ENCODE results near the gene PKM.

The PKM gene

GRCh38 chr15:72184165-72184811 lies 46.7 kb downstream of the PKM start:
- H3K4me1 Mint-ChIP-seq (ENCODE audit: low read depth) = peaks cover 2% of the 10 kb centered on the region
- no peaks in the 10 kb centered on the region for H3K36me3 Mint-ChIP-seq (ENCODE audit: low read depth)
- H3K4me3 Mint-ChIP-seq = no peak overlapping the region
- no peaks in the 10 kb centered on the region for H3K9me3 Mint-ChIP-seq
- no peak for DNase-seq (ENCODE audit: low spot score)
- H3K27ac Mint-ChIP-seq = no peak overlapping the region
- peaks cover 49% of the 10 kb centered on the region for H3K27me3 Mint-ChIP-seq (ENCODE audit: low read depth)

DNA sequence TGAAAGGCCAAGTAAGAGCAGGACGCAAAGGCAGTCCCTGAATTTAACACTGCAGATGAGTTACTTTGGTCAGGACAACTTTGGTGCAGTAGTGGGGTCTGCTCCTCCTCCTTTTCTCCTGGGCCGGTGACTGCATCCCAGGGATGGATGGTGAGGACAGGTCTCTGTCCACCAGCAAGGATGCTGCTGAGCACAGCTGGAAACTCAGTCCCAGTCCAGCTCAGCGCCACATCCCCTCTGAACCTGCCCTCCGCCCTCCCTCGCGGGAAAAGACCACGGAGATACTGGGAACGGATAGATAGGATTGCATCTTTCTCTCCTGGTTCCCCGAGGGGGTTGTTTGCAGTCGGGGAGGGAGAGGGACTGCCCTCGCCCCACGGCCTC lies 47.2 kb downstream of the PKM start:
- Mint-ChIP-seq H3K4me3 (no peak overlapping the region), H3K27me3 (ENCODE audit: low read depth) (peaks cover 46% of the 10 kb centered on the region), H3K36me3 (ENCODE audit: low read depth) (no peaks in the 10 kb centered on the region), H3K9me3 (no peaks in the 10 kb centered on the region), H3K4me1 (ENCODE audit: low read depth) (peaks cover 2% of the 10 kb centered on the region), H3K27ac (no peak overlapping the region)
- no peak for DNase-seq (ENCODE audit: low spot score)

GRCh38 chr15:72182673-72183072 lies 48.3 kb downstream of the PKM start:
- no peak overlapping the region for H3K27ac Mint-ChIP-seq
- no peak overlapping the region for H3K4me3 Mint-ChIP-seq
- H3K4me1 Mint-ChIP-seq (ENCODE audit: low read depth) = peaks cover 2% of the 10 kb centered on the region
- DNase-seq (ENCODE audit: low spot score) = no peak
- peaks cover 41% of the 10 kb centered on the region for H3K27me3 Mint-ChIP-seq (ENCODE audit: low read depth)
- no peaks in the 10 kb centered on the region for H3K36me3 Mint-ChIP-seq (ENCODE audit: low read depth)
- no peaks in the 10 kb centered on the region for H3K9me3 Mint-ChIP-seq

DNA sequence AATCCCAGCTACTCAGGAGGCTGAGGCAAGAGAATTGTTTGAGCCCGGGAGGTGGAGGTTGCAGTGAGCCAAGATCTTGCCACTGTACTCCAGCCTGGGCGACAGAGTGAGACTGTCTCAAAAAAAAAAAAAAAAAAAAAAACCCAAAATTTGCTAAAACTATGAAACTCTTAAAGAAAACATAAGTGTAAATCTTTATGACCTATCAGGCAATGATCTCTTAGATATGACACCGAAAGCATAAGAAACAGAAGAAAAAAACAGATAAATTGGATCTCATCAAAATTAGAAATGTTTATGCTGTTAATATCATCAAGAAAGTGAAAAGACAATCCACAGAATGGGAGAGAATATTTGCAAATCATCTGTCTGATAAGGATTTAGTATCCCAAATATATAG lies 48.7 kb downstream of the PKM start:
- Mint-ChIP-seq H3K9me3 (no peaks in the 10 kb centered on the region), H3K4me3 (no peak overlapping the region), H3K27me3 (ENCODE audit: low read depth) (peaks cover 41% of the 10 kb centered on the region), H3K36me3 (ENCODE audit: low read depth) (no peaks in the 10 kb centered on the region), H3K27ac (no peak overlapping the region), H3K4me1 (ENCODE audit: low read depth) (peaks cover 2% of the 10 kb centered on the region)
- DNase-seq (ENCODE audit: low spot score) = no peak

- DNase-seq (ENCODE audit: low spot score) = no peak
- H3K27me3 Mint-ChIP-seq (ENCODE audit: low read depth) = peaks cover 36% of the 10 kb centered on the region
- H3K9me3 Mint-ChIP-seq = no peaks in the 10 kb centered on the region
- no peaks in the 10 kb centered on the region for H3K36me3 Mint-ChIP-seq (ENCODE audit: low read depth)
- H3K4me3 Mint-ChIP-seq = no peak overlapping the region
- peaks cover 2% of the 10 kb centered on the region for H3K4me1 Mint-ChIP-seq (ENCODE audit: low read depth)
- no peak overlapping the region for H3K27ac Mint-ChIP-seq
Observed at GRCh38 chr15:72180761-72181324, 50.1 kb downstream of the PKM start.

- H3K27ac Mint-ChIP-seq = no peak overlapping the region
- no peaks in the 10 kb centered on the region for H3K9me3 Mint-ChIP-seq
- H3K4me3 Mint-ChIP-seq = no peak overlapping the region
- no peak for DNase-seq (ENCODE audit: low spot score)
- peaks cover 2% of the 10 kb centered on the region for H3K4me1 Mint-ChIP-seq (ENCODE audit: low read depth)
- H3K36me3 Mint-ChIP-seq (ENCODE audit: low read depth) = no peaks in the 10 kb centered on the region
- H3K27me3 Mint-ChIP-seq (ENCODE audit: low read depth) = peaks cover 30% of the 10 kb centered on the region
Observed at GRCh38 chr15:72179950-72180581, 50.9 kb downstream of the PKM start.

- H3K36me3 Mint-ChIP-seq (ENCODE audit: low read depth) = no peaks in the 10 kb centered on the region
- no peak overlapping the region for H3K27ac Mint-ChIP-seq
- DNase-seq (ENCODE audit: low spot score) = no peak
- peaks cover 29% of the 10 kb centered on the region for H3K27me3 Mint-ChIP-seq (ENCODE audit: low read depth)
- H3K4me3 Mint-ChIP-seq = no peak overlapping the region
- H3K9me3 Mint-ChIP-seq = no peaks in the 10 kb centered on the region
- no peaks in the 10 kb centered on the region for H3K4me1 Mint-ChIP-seq (ENCODE audit: low read depth)
Observed at GRCh38 chr15:72178976-72179585, 51.9 kb downstream of the PKM start.

- H3K9me3 Mint-ChIP-seq = no peaks in the 10 kb centered on the region
- no peaks in the 10 kb centered on the region for H3K36me3 Mint-ChIP-seq (ENCODE audit: low read depth)
- H3K27me3 Mint-ChIP-seq (ENCODE audit: low read depth) = peaks cover 11% of the 10 kb centered on the region
Observed at GRCh38 chr15:72176743-72177142, 54.2 kb downstream of the PKM start.

DNA sequence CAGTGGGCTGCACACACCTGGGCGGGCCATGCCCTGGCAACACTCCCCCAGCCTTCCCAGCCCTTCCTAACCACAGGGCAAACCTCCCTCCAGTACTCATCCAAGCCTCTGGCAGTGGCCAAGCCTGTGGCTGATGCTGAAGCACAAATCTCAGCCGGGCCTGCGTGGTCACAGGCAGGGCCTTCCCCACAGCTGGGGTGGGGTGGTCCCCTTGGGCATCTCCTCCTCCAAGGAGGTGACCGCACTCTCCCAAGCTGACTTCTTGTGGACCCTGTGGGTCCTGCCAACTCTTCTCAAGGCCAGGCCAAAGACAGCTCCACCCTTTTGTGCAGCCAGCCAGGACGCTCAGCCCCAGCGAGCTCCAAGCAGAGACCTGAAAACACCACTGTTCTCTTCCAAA lies 54.8 kb downstream of the PKM start:
- DNase-seq (ENCODE audit: low spot score) = no peak
- H3K4me3 Mint-ChIP-seq = no peak overlapping the region
- peaks cover 6% of the 10 kb centered on the region for H3K27me3 Mint-ChIP-seq (ENCODE audit: low read depth)
- H3K36me3 Mint-ChIP-seq (ENCODE audit: low read depth) = no peaks in the 10 kb centered on the region
- H3K4me1 Mint-ChIP-seq (ENCODE audit: low read depth) = no peaks in the 10 kb centered on the region
- H3K9me3 Mint-ChIP-seq = no peaks in the 10 kb centered on the region
- H3K27ac Mint-ChIP-seq = no peak overlapping the region

More at GRCh38 chr15:72176743-72177142, 54.2 kb downstream of the PKM start:
- DNase-seq (ENCODE audit: low spot score) = no peak
- H3K27ac Mint-ChIP-seq = no peak overlapping the region
- H3K4me3 Mint-ChIP-seq = no peak overlapping the region
- no peaks in the 10 kb centered on the region for H3K4me1 Mint-ChIP-seq (ENCODE audit: low read depth)

DNA sequence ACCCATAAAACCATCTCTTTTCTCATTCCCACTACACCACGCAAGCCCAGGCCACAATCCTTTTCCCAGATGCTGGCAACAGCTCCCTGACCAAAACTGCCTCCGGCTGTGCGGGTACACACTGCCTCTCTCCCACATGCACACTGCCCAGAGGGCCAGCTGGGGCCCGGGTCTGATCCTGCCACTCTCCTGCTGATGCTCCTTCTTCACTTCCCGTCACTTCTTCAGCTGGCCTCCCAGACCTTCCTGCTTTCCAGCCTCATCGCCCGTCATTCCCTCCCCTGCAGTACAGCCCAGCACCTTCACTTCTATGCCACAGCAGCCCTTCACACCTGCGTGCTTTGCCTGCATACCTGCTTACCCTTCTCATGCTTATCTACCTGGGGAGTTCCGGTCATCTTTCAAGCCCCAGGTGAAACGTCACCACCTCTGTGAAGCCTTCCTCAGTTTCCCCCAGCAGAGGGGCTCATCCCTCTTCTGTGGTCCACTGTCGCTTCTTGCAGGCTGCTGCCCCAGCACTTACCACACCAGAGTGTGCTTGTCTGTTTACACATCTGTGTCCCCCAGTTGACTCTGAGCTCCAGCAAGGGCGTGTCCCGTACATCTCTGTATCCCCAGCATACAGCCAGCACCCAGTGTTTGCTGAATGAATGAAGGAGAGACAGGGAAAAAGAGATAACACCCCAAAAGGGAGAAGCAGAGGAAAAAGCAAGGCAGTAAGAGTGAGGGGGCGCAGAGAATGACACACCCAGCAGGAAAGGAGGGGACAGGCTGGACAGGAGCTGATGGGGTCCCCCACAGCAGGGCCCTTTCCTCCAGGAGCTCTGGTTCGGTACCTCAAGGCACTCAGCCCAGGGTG lies 55.6 kb downstream of the PKM start:
- H3K9me3 Mint-ChIP-seq = no peaks in the 10 kb centered on the region
- H3K27me3 Mint-ChIP-seq (ENCODE audit: low read depth) = peaks cover 3% of the 10 kb centered on the region
- H3K4me1 Mint-ChIP-seq (ENCODE audit: low read depth) = no peaks in the 10 kb centered on the region
- no peak overlapping the region for H3K4me3 Mint-ChIP-seq
- DNase-seq (ENCODE audit: low spot score) = no peak
- no peak overlapping the region for H3K27ac Mint-ChIP-seq
- H3K36me3 Mint-ChIP-seq (ENCODE audit: low read depth) = no peaks in the 10 kb centered on the region

GRCh38 chr15:72174551-72175165 lies 56.3 kb downstream of the PKM start:
- H3K9me3 Mint-ChIP-seq = no peaks in the 10 kb centered on the region
- no peak overlapping the region for H3K27ac Mint-ChIP-seq
- DNase-seq (ENCODE audit: low spot score) = no peak
- H3K4me3 Mint-ChIP-seq = no peak overlapping the region
- H3K27me3 Mint-ChIP-seq (ENCODE audit: low read depth) = peaks cover 3% of the 10 kb centered on the region
- no peaks in the 10 kb centered on the region for H3K4me1 Mint-ChIP-seq (ENCODE audit: low read depth)
- H3K36me3 Mint-ChIP-seq (ENCODE audit: low read depth) = no peaks in the 10 kb centered on the region

- H3K9me3 Mint-ChIP-seq = no peaks in the 10 kb centered on the region
- peaks cover 3% of the 10 kb centered on the region for H3K27me3 Mint-ChIP-seq (ENCODE audit: low read depth)
- no peak overlapping the region for H3K27ac Mint-ChIP-seq
- DNase-seq (ENCODE audit: low spot score) = no peak
- H3K36me3 Mint-ChIP-seq (ENCODE audit: low read depth) = no peaks in the 10 kb centered on the region
- H3K4me3 Mint-ChIP-seq = no peak overlapping the region
- peaks cover 3% of the 10 kb centered on the region for H3K4me1 Mint-ChIP-seq (ENCODE audit: low read depth)
Observed at GRCh38 chr15:72173864-72174550, 57.0 kb downstream of the PKM start.

GRCh38 chr15:72173401-72173800 lies 57.6 kb downstream of the PKM start:
- no peak overlapping the region for H3K4me3 Mint-ChIP-seq
- no peaks in the 10 kb centered on the region for H3K9me3 Mint-ChIP-seq
- DNase-seq (ENCODE audit: low spot score) = no peak
- H3K4me1 Mint-ChIP-seq (ENCODE audit: low read depth) = peaks cover 9% of the 10 kb centered on the region
- peaks cover 3% of the 10 kb centered on the region for H3K27me3 Mint-ChIP-seq (ENCODE audit: low read depth)
- H3K36me3 Mint-ChIP-seq (ENCODE audit: low read depth) = no peaks in the 10 kb centered on the region
- no peak overlapping the region for H3K27ac Mint-ChIP-seq

All from T-helper 2 cell treated with Interferon-gamma antibody and Interleukin-4, amounts not matched to agents 5 μg/mL and 100 μg/mL, for 36 hours (primary cell).